SK-N-SH (cell line): ENCODE measurements around the gene FBXO36. TPM values are rescaled to one million over a fixed set of nuclear protein-coding genes. Genes with fewer than 3 reads are reported as not detected.

Experiments used
- CTCF ChIA-PET: fragments of 300-600, 350-600 bp; formaldehyde crosslinking; extraction: SDS; loops from one replicate; lab custom pipeline; 2021; lab: Yijun Ruan, JAX
- POLR2A ChIA-PET: fragments of 350-600 bp; sonication (Branson Sonifier 250); formaldehyde crosslinking; extraction: SDS; loops from one replicate; lab custom pipeline; 2020; ENCODE audit warnings: antibody characterized with exemption, inconsistent platforms; lab: Yijun Ruan, JAX
- DNase-seq: peaks from one replicate; pipeline ENCODE4 v3.0.0; 2012
- H2AFZ ChIP-seq: fragments of 200-600 bp; sonication (generic); 2 replicates; pipeline ENCODE4 v1.8.1; 2016; ENCODE audit warnings: antibody characterized with exemption, mild to moderate bottlenecking, low read depth
- H3F3A ChIP-seq: fragments of 200-600 bp; sonication (generic); replicated peaks from 2 replicates; pipeline ENCODE3; 2016; ENCODE audit warnings: antibody characterized with exemption, mild to moderate bottlenecking; ENCODE audit not compliant: insufficient read depth
- H3K27ac ChIP-seq, 2 experiments: fragments of 200-500 bp in 1 of 2; fragments of 200-600 bp in 1 of 2; sonication (Bioruptor generic) in 1 of 2; sonication (generic), shearing (Covaris generic) in 1 of 2; 2 replicates each; pipeline versions ENCODE4 v1.5.1 to v1.6.1; 2014 to 2016; ENCODE audit warnings: low read depth in 2 of 2, inconsistent platforms in 1 of 2, low read length in 1 of 2, mild to moderate bottlenecking in 1 of 2, mixed read lengths in 1 of 2
- H3K27me3 ChIP-seq: fragments of 200-600 bp; sonication (generic), shearing (Covaris generic); 2 replicates; pipeline ENCODE4 v1.6.1; 2016; ENCODE audit warnings: mixed run types; ENCODE audit not compliant: insufficient read depth
- H3K36me3 ChIP-seq, 2 experiments: fragments of 200-500 bp in 1 of 2; fragments of 200-600 bp in 1 of 2; sonication (Bioruptor generic) in 1 of 2; sonication (generic) in 1 of 2; replicated peaks in 1 of 2; 2 replicates each; pipeline versions ENCODE3 to v1.5.1; 2014 to 2016; ENCODE audit warnings: low read length in 1 of 2, mild to moderate bottlenecking in 1 of 2; ENCODE audit not compliant: insufficient read depth in 2 of 2, control insufficient read depth in 1 of 2
- H3K4me1 ChIP-seq, 2 experiments: fragments of 200-500 bp in 1 of 2; fragments of 200-600 bp in 1 of 2; sonication (Bioruptor generic) in 1 of 2; sonication (generic), shearing (Covaris generic) in 1 of 2; 2 replicates each; pipeline versions ENCODE4 v1.5.1 to v1.6.1; 2014 to 2016; ENCODE audit warnings: low read depth in 1 of 2, low read length in 1 of 2, mixed run types in 1 of 2; ENCODE audit not compliant: insufficient read depth in 2 of 2, control insufficient read depth in 1 of 2
- H3K4me2 ChIP-seq: fragments of 200-600 bp; sonication (generic), shearing (Covaris generic); 2 replicates; pipeline ENCODE4 v1.6.1; 2017; ENCODE audit warnings: mixed run types
- H3K4me3 ChIP-seq, 2 experiments: fragments of 200-500 bp in 1 of 2; fragments of 200-600 bp in 1 of 2; sonication (Bioruptor generic) in 1 of 2; sonication (generic), shearing (Covaris generic) in 1 of 2; 2 replicates each; pipeline versions ENCODE4 v1.5.1 to v1.8.1; 2014 to 2016; ENCODE audit warnings: low read depth in 2 of 2, inconsistent platforms in 1 of 2, low read length in 1 of 2, mild to moderate bottlenecking in 1 of 2, mixed read lengths in 1 of 2, moderate library complexity in 1 of 2
- H3K79me2 ChIP-seq: fragments of 200-600 bp; sonication (generic); 2 replicates; pipeline ENCODE4 v1.8.1; 2017; ENCODE audit warnings: mild to moderate bottlenecking; ENCODE audit not compliant: insufficient read depth
- H3K9ac ChIP-seq: fragments of 200-600 bp; sonication (generic); 2 replicates; pipeline ENCODE4 v1.6.1; 2017; ENCODE audit warnings: mixed run types
- H3K9me2 ChIP-seq: fragments of 200-600 bp; sonication (generic); 2 replicates; pipeline ENCODE4 v1.6.1; 2017; ENCODE audit warnings: mixed run types
- H3K9me3 ChIP-seq: fragments of 200-600 bp; sonication (generic); 2 replicates; pipeline ENCODE4 v1.6.1; 2017; ENCODE audit warnings: mixed run types, mild to moderate bottlenecking, moderate library complexity
- H4K20me1 ChIP-seq: fragments of 200-600 bp; sonication (generic); 2 replicates; pipeline ENCODE4 v1.6.1; 2017; ENCODE audit warnings: mild to moderate bottlenecking, mixed run types; ENCODE audit not compliant: insufficient read depth
- EZH2phosphoT487 ChIP-seq: fragments of 200-600 bp; sonication (generic); IDR thresholded peaks from 2 replicates; pipeline ENCODE4 v1.6.1; 2017; ENCODE audit warnings: low read depth, mixed run types, mild to moderate bottlenecking, antibody characterized with exemption, moderate library complexity, borderline replicate concordance
- GABPA ChIP-seq: IDR thresholded peaks from 2 replicates; pipeline ENCODE4 v1.4.0; 2012; ENCODE audit warnings: low read depth, mild to moderate bottlenecking
- MXI1 ChIP-seq: IDR thresholded peaks from 2 replicates; pipeline ENCODE4 v1.6.1; 2012; ENCODE audit warnings: mild to moderate bottlenecking, low read depth, low read length, improper control_type of control experiment
- NRF1 ChIP-seq: IDR thresholded peaks from 2 replicates; pipeline ENCODE4 v1.6.1; 2012; ENCODE audit warnings: low read depth, mild to moderate bottlenecking, low read length
- POLR2AphosphoS5 ChIP-seq: IDR thresholded peaks from 2 replicates; pipeline ENCODE4 v1.6.1; 2012; ENCODE audit warnings: low read depth, low read length
- RCOR1 ChIP-seq: fragments of 150-350 bp; IDR thresholded peaks from 2 replicates; pipeline ENCODE4 v1.6.1; 2017; ENCODE audit warnings: antibody characterized with exemption, low read length
- RXRA ChIP-seq: IDR thresholded peaks from 2 replicates; pipeline ENCODE4 v1.4.0; 2012; ENCODE audit warnings: low read depth, mild to moderate bottlenecking, borderline replicate concordance
- SIN3A ChIP-seq: IDR thresholded peaks from 2 replicates; pipeline ENCODE4 v1.6.1; 2012; ENCODE audit warnings: low read depth, mild to moderate bottlenecking, low read length, moderate library complexity, borderline replicate concordance
- WGBS: methylation state at CpG from one replicate; pipeline ENCODE4 v1.1.6; 2017; ENCODE audit warnings: low lambda C conversion rate; 5-methylcytosine and 5-hydroxymethylcytosine counted together
- polyA plus RNA-seq, 3 experiments: library from polyadenylated mRNA; depleted of rRNA; stranded (reverse); fragments of >200 nt; gene quantifications; 2 replicates each; pipeline ENCODE4 v1.2.3, GENCODE V29; 2012
- TF ChIP-seq, protein P1 (sequence below): IDR thresholded peaks from 2 replicates; pipeline ENCODE4 v1.4.0; 2012; ENCODE audit warnings: low read depth, borderline replicate concordance
- TF ChIP-seq, protein P2 (sequence below): IDR thresholded peaks from 2 replicates; pipeline ENCODE4 v1.6.1; 2012; ENCODE audit warnings: mild to moderate bottlenecking, low read depth, low read length, moderate library complexity

The FBXO36 gene
- polyA plus RNA-seq, 1 of the 3 experiments (the other 2 are of a cell fraction), result 3.9 TPM

DNA sequence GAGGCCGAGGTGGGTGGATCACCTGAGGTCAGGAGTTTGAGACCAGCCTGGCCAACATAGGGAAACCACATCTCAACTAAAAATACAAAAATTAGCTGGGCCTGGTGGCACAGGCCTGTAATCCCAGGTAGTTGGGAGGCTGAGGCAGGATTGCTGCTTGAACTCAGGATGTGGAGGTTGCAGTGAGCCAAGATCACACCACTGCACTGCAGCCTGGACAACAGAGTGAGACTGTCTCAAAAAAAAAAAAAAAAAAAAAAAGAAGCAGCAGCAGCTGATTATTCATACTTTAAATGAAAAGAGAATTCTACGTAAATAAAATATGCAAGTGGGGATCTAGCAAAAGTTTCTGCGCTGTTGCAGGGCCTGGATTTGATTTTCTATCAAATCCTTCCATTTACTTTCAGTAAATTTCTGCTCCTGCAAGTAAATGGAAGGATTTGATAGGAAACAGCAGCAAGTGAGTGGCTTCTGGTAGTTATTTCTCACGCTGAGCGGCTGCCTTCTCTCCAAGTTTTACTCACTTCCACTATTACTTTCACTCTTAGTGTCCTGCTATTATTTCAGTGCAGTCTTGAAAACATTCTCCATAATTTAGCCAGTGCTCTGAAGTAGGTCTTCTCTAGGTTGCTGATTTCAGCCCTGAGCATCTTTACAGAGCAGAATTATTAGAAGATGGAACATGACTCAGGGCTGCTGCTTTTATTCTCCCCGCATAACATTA lies 78.0 kb downstream of the FBXO36 start:
- Histone ChIP-seq H3K27me3 (no peaks in the 10 kb centered on the region), H3K9me2 (no peaks in the 10 kb centered on the region), H2AFZ (no peak overlapping the region), H4K20me1 (no peaks in the 10 kb centered on the region), H3K36me3 (peaks cover 0 to 3% of the 10 kb centered on the region in 2 experiments), H3K9me3 (no peaks in the 10 kb centered on the region), H3K27ac (no peak overlapping the region), H3K9ac (no peak overlapping the region), H3K4me1 (peaks cover 0 to 3% of the 10 kb centered on the region in 2 experiments; a peak in 2 of 4 replicates), H3K4me2 (no peak overlapping the region), H3F3A (no peaks in the 10 kb centered on the region), H3K4me3 (no peak overlapping the region), H3K79me2 (no peaks in the 10 kb centered on the region)
- DNase-seq, result no peak
- WGBS, result 94% methylated on average over 6 of the region's 6 CpGs
- CTCF ChIA-PET, result interaction anchor here (0.9 to 1.0 kb wide), 2 partner anchors 8 to 66 kb away, joined by 3 to 6 read pairs; no protein-coding TSS in a partner anchor
- TF ChIP-seq POLR2AphosphoS5 (no peak), NRF1 (no peak), GABPA (no peak), EZH2phosphoT487 (no peak), RXRA (no peak), MXI1 (no peak), SIN3A (no peak), RCOR1 (no peak)
- TF ChIP-seq, protein P1, sequence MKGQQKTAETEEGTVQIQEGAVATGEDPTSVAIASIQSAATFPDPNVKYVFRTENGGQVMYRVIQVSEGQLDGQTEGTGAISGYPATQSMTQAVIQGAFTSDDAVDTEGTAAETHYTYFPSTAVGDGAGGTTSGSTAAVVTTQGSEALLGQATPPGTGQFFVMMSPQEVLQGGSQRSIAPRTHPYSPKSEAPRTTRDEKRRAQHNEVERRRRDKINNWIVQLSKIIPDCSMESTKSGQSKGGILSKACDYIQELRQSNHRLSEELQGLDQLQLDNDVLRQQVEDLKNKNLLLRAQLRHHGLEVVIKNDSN, result no peak
- TF ChIP-seq, protein P2, sequence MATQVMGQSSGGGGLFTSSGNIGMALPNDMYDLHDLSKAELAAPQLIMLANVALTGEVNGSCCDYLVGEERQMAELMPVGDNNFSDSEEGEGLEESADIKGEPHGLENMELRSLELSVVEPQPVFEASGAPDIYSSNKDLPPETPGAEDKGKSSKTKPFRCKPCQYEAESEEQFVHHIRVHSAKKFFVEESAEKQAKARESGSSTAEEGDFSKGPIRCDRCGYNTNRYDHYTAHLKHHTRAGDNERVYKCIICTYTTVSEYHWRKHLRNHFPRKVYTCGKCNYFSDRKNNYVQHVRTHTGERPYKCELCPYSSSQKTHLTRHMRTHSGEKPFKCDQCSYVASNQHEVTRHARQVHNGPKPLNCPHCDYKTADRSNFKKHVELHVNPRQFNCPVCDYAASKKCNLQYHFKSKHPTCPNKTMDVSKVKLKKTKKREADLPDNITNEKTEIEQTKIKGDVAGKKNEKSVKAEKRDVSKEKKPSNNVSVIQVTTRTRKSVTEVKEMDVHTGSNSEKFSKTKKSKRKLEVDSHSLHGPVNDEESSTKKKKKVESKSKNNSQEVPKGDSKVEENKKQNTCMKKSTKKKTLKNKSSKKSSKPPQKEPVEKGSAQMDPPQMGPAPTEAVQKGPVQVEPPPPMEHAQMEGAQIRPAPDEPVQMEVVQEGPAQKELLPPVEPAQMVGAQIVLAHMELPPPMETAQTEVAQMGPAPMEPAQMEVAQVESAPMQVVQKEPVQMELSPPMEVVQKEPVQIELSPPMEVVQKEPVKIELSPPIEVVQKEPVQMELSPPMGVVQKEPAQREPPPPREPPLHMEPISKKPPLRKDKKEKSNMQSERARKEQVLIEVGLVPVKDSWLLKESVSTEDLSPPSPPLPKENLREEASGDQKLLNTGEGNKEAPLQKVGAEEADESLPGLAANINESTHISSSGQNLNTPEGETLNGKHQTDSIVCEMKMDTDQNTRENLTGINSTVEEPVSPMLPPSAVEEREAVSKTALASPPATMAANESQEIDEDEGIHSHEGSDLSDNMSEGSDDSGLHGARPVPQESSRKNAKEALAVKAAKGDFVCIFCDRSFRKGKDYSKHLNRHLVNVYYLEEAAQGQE, result no peak
- POLR2A ChIA-PET, result no interaction called here
